ENCODE data around the gene FIBP. TPM values are rescaled to one million over a fixed set of nuclear protein-coding genes. Genes with fewer than 3 reads are reported as not detected.
A peak's percentile ranks its signal among the peaks of the same experiment; 100 is the strongest.

Gene FIBP
- total and polyA plus RNA-seq, 2 of the 8 experiments (the other 6 are each of a cell fraction or from before 2014, with no cell fraction given), result 74.3 to 173 TPM

DNA sequence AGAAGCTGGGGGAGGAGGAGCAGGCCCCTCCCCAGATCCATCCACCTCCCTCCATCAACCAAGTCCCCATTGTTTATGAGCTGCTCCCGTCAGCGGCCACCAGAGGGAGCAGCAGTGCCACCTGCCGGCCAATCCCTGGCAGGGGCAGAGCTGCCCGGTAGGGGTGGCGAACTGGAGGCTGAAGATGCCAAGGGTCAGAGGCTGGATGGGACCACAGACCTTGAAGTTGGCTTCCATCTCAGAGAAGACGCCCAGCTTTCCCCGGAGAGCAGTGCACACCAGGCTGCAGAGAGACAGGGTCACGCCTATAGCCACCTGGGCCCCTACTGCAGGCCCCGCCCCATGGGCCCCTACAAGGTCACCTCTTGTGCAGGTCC, 3.6 kb downstream of the FIBP start (continued):
- TF ChIP-seq POU5F1 (IDR thresholded peaks at IDR 0.05; ENCODE audit: low read depth, low read length) (no peak), USF2 (IDR thresholded peaks at IDR 0.05; ENCODE audit: low read length) (no peak), SUZ12 (IDR thresholded peaks at IDR 0.05; ENCODE audit: low read length) (no peak), SP4 (IDR thresholded peaks at IDR 0.05; ENCODE audit: low read length) (no peak), POLR2AphosphoS5 (IDR thresholded peaks at IDR 0.05; ENCODE audit: low read depth, low read length) (0 out of 2 replicates have a peak, but pooled peaks have one; percentile 24), BCL11A (IDR thresholded peaks at IDR 0.05; ENCODE audit: low read depth in 2 of 2, low read length in 2 of 2) (no peak), CBX8 (IDR thresholded peaks at IDR 0.05; ENCODE audit: borderline replicate concordance, low read depth, low read length) (no peak), BACH1 (IDR thresholded peaks at IDR 0.05; ENCODE audit: low read length) (no peak)
